Sigmoid colon (tissue), 4 donors: Measurements from ENCODE around the gene SESTD1.

Source experiments
- CTCF ChIP-seq, 4 experiments: fragments of 450-650 bp in 3 of 4; fragments of 200-600 bp in 1 of 4; IDR thresholded peaks; one replicate each; pipeline ENCODE4 v1.5.1; 2016 to 2019; ENCODE audit warnings: antibody characterized with exemption in 4 of 4, mild to moderate bottlenecking in 3 of 4, moderate library complexity in 2 of 4
- EP300 ChIP-seq, 4 donors: sonication (generic); formaldehyde crosslinking; IDR thresholded peaks; one replicate each; pipeline ENCODE4 v1.6.1; 2017; ENCODE audit warnings: antibody characterized with exemption in 4 of 4
- POLR2A ChIP-seq, 2 donors: fragments of 450-650 bp; IDR thresholded peaks; one replicate each; pipeline ENCODE4 v1.6.1; 2016; ENCODE audit warnings: antibody characterized with exemption in 2 of 2, mild to moderate bottlenecking in 2 of 2, moderate library complexity in 2 of 2
- POLR2AphosphoS5 ChIP-seq, 4 donors: sonication (generic); formaldehyde crosslinking; IDR thresholded peaks; one replicate each; pipeline ENCODE4 v1.6.1; 2017; ENCODE audit warnings: antibody characterized with exemption in 4 of 4

- TF ChIP-seq CTCF (IDR thresholded peaks at IDR 0.05) (no peak), EP300 (IDR thresholded peaks at IDR 0.05) (no peak), POLR2A (IDR thresholded peaks at IDR 0.05) (no peak), POLR2AphosphoS5 (IDR thresholded peaks at IDR 0.05) (no peak)
Measured at GRCh38 chr2:179170901-179171300, 93.7 kb downstream of the SESTD1 start.
